C4-2B (cell line): ENCODE results near the gene CEL.

Source experiments
- CTCF ChIP-seq: fragments of 450-650 bp; conservative IDR thresholded peaks from 2 replicates; pipeline ENCODE4 v1.5.1; 2017; ENCODE audit warnings: mild to moderate bottlenecking
- ZFX ChIP-seq: fragments of 450-650 bp; IDR thresholded peaks from 2 replicates; pipeline ENCODE4 v1.6.1; 2017

- TF ChIP-seq CTCF (no peak), ZFX (no peak)
These were observed 5.2 kb upstream of the CEL start for GRCh38 chr9:133056533-133056932.
